ENCODE data around the gene GFER. TPM values are rescaled to one million over a fixed set of nuclear protein-coding genes. Genes with fewer than 3 reads are reported as not detected.
A peak's percentile ranks its signal among the peaks of the same experiment; 100 is the strongest.

The GFER gene
- total and polyA plus RNA-seq, 2 experiments from 2014 or later: 16.4 to 31.0 TPM

- Histone ChIP-seq H4K20me1 (ENCODE audit: insufficient read depth) (no peaks in the 10 kb centered on the region), H3K4me3 (no peak overlapping the region), H3K4me2 (ENCODE audit: unreplicated experiment) (no peak overlapping the region), H3K27me3 (replicated peaks; ENCODE audit: insufficient read depth) (no peaks in the 10 kb centered on the region), H2AFZ (no peak overlapping the region), H3K27ac (no peak overlapping the region), H3K79me2 (ENCODE audit: insufficient read depth) (peaks cover 7% of the 10 kb centered on the region), H3F3A (ENCODE audit: insufficient read depth) (no peaks in the 10 kb centered on the region), H3K9me2 (ENCODE audit: insufficient read depth) (no peaks in the 10 kb centered on the region), H3K36me3 (ENCODE audit: low read depth) (no peaks in the 10 kb centered on the region), H3K4me1 (ENCODE audit: insufficient read depth) (peaks cover 5% of the 10 kb centered on the region; the same call in 1 of the 2 replicates), H3K9ac (no peak overlapping the region), H3K9me3 (ENCODE audit: low read depth) (no peaks in the 10 kb centered on the region)
- DNase-seq: no peak
- 87 to 89% methylated on average over 24 of the region's 24 CpGs for WGBS, 2 experiments (ENCODE audit: low coverage in 1 of 2, low lambda C conversion rate in 2 of 2, missing lambda C conversion rate in 2 of 2)
- no peak for TF ChIP-seq EZH2 (IDR thresholded peaks at IDR 0.05; ENCODE audit: insufficient read depth, poor library complexity, severe bottlenecking)
- TF ChIP-seq EZH2phosphoT487 (IDR thresholded peaks at IDR 0.05; ENCODE audit: insufficient read depth, low read depth): no peak
- in situ Hi-C loops (cut with MboI): no loop called here
Observed at GRCh38 chr16:2015117-2015946, 31.3 kb downstream of the GFER start.

GRCh38 chr16:2015947-2016208 is 31.9 kb downstream of the GFER start:
- Histone ChIP-seq H3K36me3 (ENCODE audit: low read depth) (no peaks in the 10 kb centered on the region), H3K27ac (no peak overlapping the region), H3K9ac (no peak overlapping the region), H4K20me1 (ENCODE audit: insufficient read depth) (no peaks in the 10 kb centered on the region), H3K27me3 (replicated peaks; ENCODE audit: insufficient read depth) (no peaks in the 10 kb centered on the region), H3F3A (ENCODE audit: insufficient read depth) (no peaks in the 10 kb centered on the region), H3K9me2 (ENCODE audit: insufficient read depth) (no peaks in the 10 kb centered on the region), H3K79me2 (ENCODE audit: insufficient read depth) (peaks cover 2% of the 10 kb centered on the region; the same call in 1 of the 2 replicates), H3K9me3 (ENCODE audit: low read depth) (no peaks in the 10 kb centered on the region), H2AFZ (no peak overlapping the region), H3K4me3 (no peak overlapping the region), H3K4me2 (ENCODE audit: unreplicated experiment) (no peak overlapping the region), H3K4me1 (ENCODE audit: insufficient read depth) (no peaks in the 10 kb centered on the region)
- TF ChIP-seq EZH2 (IDR thresholded peaks at IDR 0.05; ENCODE audit: insufficient read depth, poor library complexity, severe bottlenecking): no peak
- TF ChIP-seq EZH2phosphoT487 (IDR thresholded peaks at IDR 0.05; ENCODE audit: insufficient read depth, low read depth): no peak
- DNase-seq: no peak
- 86 to 89% methylated on average over 7 of the region's 7 CpGs for WGBS, 2 experiments (ENCODE audit: low coverage in 1 of 2, low lambda C conversion rate in 2 of 2, missing lambda C conversion rate in 2 of 2)
- in situ Hi-C loops (cut with MboI): no loop called here

GRCh38 chr16:2016407-2016922 is 32.5 kb downstream of the GFER start:
- no peaks in the 10 kb centered on the region for H3K36me3 ChIP-seq (ENCODE audit: low read depth)
- no peak overlapping the region for H3K4me2 ChIP-seq (ENCODE audit: unreplicated experiment)
- H3K9me3 ChIP-seq (ENCODE audit: low read depth): no peaks in the 10 kb centered on the region
- H3F3A ChIP-seq (ENCODE audit: insufficient read depth): no peaks in the 10 kb centered on the region
- no peaks in the 10 kb centered on the region for H4K20me1 ChIP-seq (ENCODE audit: insufficient read depth)
- H3K27ac ChIP-seq: no peak overlapping the region
- no peaks in the 10 kb centered on the region for H3K9me2 ChIP-seq (ENCODE audit: insufficient read depth)
- H3K9ac ChIP-seq: no peak overlapping the region
- H3K4me3 ChIP-seq: no peak overlapping the region
- H3K4me1 ChIP-seq (ENCODE audit: insufficient read depth): no peaks in the 10 kb centered on the region
- no peak for DNase-seq
- 32 to 38% methylated on average over 13 of the region's 13 CpGs for WGBS, 2 experiments (ENCODE audit: low coverage in 1 of 2, low lambda C conversion rate in 2 of 2, missing lambda C conversion rate in 2 of 2)
- H2AFZ ChIP-seq: no peak overlapping the region
- H3K79me2 ChIP-seq (ENCODE audit: insufficient read depth): no peaks in the 10 kb centered on the region
- H3K27me3 ChIP-seq (replicated peaks; ENCODE audit: insufficient read depth): no peaks in the 10 kb centered on the region; the same call in 1 of the 2 replicates
- in situ Hi-C loops (cut with MboI): no loop called here
- no peak for TF ChIP-seq EZH2phosphoT487 (IDR thresholded peaks at IDR 0.05; ENCODE audit: insufficient read depth, low read depth)
- no peak for TF ChIP-seq EZH2 (IDR thresholded peaks at IDR 0.05; ENCODE audit: insufficient read depth, poor library complexity, severe bottlenecking)

- Histone ChIP-seq H3K36me3 (ENCODE audit: low read depth) (no peaks in the 10 kb centered on the region), H2AFZ (no peak within 1 kb of the TSS), H4K20me1 (ENCODE audit: insufficient read depth) (no peaks in the 10 kb centered on the region), H3K79me2 (ENCODE audit: insufficient read depth) (no peaks in the 10 kb centered on the region), H3K27me3 (replicated peaks; ENCODE audit: insufficient read depth) (no peaks in the 10 kb centered on the region; the same call in 1 of the 2 replicates), H3K4me2 (ENCODE audit: unreplicated experiment) (peak within 1 kb of the TSS; percentile 42), H3K9me3 (ENCODE audit: low read depth) (no peaks in the 10 kb centered on the region), H3K27ac (no peak within 1 kb of the TSS), H3K9me2 (ENCODE audit: insufficient read depth) (no peaks in the 10 kb centered on the region), H3F3A (ENCODE audit: insufficient read depth) (no peaks in the 10 kb centered on the region), H3K4me3 (no peak within 1 kb of the TSS), H3K4me1 (ENCODE audit: insufficient read depth) (no peaks in the 10 kb centered on the region), H3K9ac (no peak within 1 kb of the TSS)
- TF ChIP-seq EZH2phosphoT487 (IDR thresholded peaks at IDR 0.05; ENCODE audit: insufficient read depth, low read depth): no peak
- no peak for TF ChIP-seq EZH2 (IDR thresholded peaks at IDR 0.05; ENCODE audit: insufficient read depth, poor library complexity, severe bottlenecking)
- 8 to 10% methylated on average over 30 to 32 of the region's 33 CpGs for WGBS, 2 experiments (ENCODE audit: low coverage in 1 of 2, low lambda C conversion rate in 2 of 2, missing lambda C conversion rate in 2 of 2)
- DNase-seq: peak; percentile 23
- in situ Hi-C loops (cut with MboI): no loop called here
Observed at GRCh38 chr16:2019518-2019920, 35.5 kb downstream of the GFER start, which contains the start of gene NPW. TSS of gene NPW (plus strand) at chr16:2019785.
